ENCODE results near the gene KRT74. TPM values are rescaled to one million over a fixed set of nuclear protein-coding genes. Genes with fewer than 3 reads are reported as not detected.

KRT74 gene
- total RNA-seq, 1 experiment from 2014 or later = not detected

GRCh38 chr12:52618216-52618615 is 44.6 kb upstream of the KRT74 start, which contains the start of gene KRT73:
Gene KRT73, minus strand, starts transcription at chr12:52618559. Its CDS starts 35 bp downstream, at chr12:52618524.
- Histone ChIP-seq H3K9me3 (ENCODE audit: insufficient read depth, low read depth) (no peaks in the 10 kb centered on the region), H3K27ac (no peak within 1 kb of the TSS), H3K4me3 (no peak within 1 kb of the TSS), H3K9me2 (ENCODE audit: insufficient read depth) (no peaks in the 10 kb centered on the region), H3K4me2 (no peak within 1 kb of the TSS), H4K20me1 (ENCODE audit: insufficient read depth) (no peaks in the 10 kb centered on the region), H3K36me3 (ENCODE audit: low read depth) (no peaks in the 10 kb centered on the region), H3K27me3 (ENCODE audit: insufficient read depth, low read depth) (no peaks in the 10 kb centered on the region; the same call in 1 of the 2 replicates), H3F3A (ENCODE audit: insufficient read depth, low read depth) (no peaks in the 10 kb centered on the region), H3K4me1 (replicated peaks; ENCODE audit: insufficient read depth) (no peaks in the 10 kb centered on the region), H2AFZ (no peak within 1 kb of the TSS), H3K79me2 (ENCODE audit: low read depth) (no peaks in the 10 kb centered on the region)
- BruUV-seq (replicated peaks) = no TSS peak
- intact Hi-C loops (cut with micrococcal nuclease; ENCODE audit: unreplicated experiment) = no loop called here
- DNase-seq = no peak
- no peak for TF ChIP-seq CTCF (conservative IDR thresholded peaks at IDR 0.05)
- CTCF ChIA-PET = no interaction called here
- POLR2A ChIA-PET (ENCODE audit: unreplicated experiment) = no interaction called here

GRCh38 chr12:52617403-52617785 is 43.8 kb upstream of the KRT74 start:
- no peaks in the 10 kb centered on the region for H3K9me3 ChIP-seq (ENCODE audit: insufficient read depth, low read depth)
- H3F3A ChIP-seq (ENCODE audit: insufficient read depth, low read depth) = no peaks in the 10 kb centered on the region
- no peaks in the 10 kb centered on the region for H3K9me2 ChIP-seq (ENCODE audit: insufficient read depth)
- no peaks in the 10 kb centered on the region; the same call in 1 of the 2 replicates for H3K27me3 ChIP-seq (ENCODE audit: insufficient read depth, low read depth)
- H3K27ac ChIP-seq = no peak overlapping the region
- no peak overlapping the region for H2AFZ ChIP-seq
- H3K4me2 ChIP-seq = no peak overlapping the region
- no peaks in the 10 kb centered on the region for H4K20me1 ChIP-seq (ENCODE audit: insufficient read depth)
- no peak overlapping the region for H3K4me3 ChIP-seq
- H3K79me2 ChIP-seq (ENCODE audit: low read depth) = no peaks in the 10 kb centered on the region
- no peak for DNase-seq
- intact Hi-C loops (cut with micrococcal nuclease; ENCODE audit: unreplicated experiment) = no loop called here
- TF ChIP-seq EZH2 (IDR thresholded peaks at IDR 0.05; ENCODE audit: low read depth) (no peak), CTCF (conservative IDR thresholded peaks at IDR 0.05) (no peak)
- BruUV-seq (replicated peaks) = no TSS peak
- ChIA-PET POLR2A (ENCODE audit: unreplicated experiment) (no interaction called here), CTCF (no interaction called here)
- H3K36me3 ChIP-seq (ENCODE audit: low read depth) = no peaks in the 10 kb centered on the region
- H3K4me1 ChIP-seq (replicated peaks; ENCODE audit: insufficient read depth) = no peaks in the 10 kb centered on the region

- POLR2A ChIA-PET (ENCODE audit: unreplicated experiment) = no interaction called here
- CTCF ChIA-PET = interaction anchor here (0.6 kb wide), 1 partner anchor 210 kb away, joined by 4 read pairs; no protein-coding TSS in a partner anchor
- Histone ChIP-seq H3F3A (ENCODE audit: insufficient read depth, low read depth) (no peaks in the 10 kb centered on the region), H3K4me3 (no peak overlapping the region), H3K79me2 (ENCODE audit: low read depth) (no peaks in the 10 kb centered on the region), H4K20me1 (ENCODE audit: insufficient read depth) (no peaks in the 10 kb centered on the region), H3K27me3 (ENCODE audit: insufficient read depth, low read depth) (no peaks in the 10 kb centered on the region; the same call in 1 of the 2 replicates), H3K9me2 (ENCODE audit: insufficient read depth) (no peaks in the 10 kb centered on the region), H3K4me2 (no peak overlapping the region), H3K4me1 (replicated peaks; ENCODE audit: insufficient read depth) (no peaks in the 10 kb centered on the region), H3K9me3 (ENCODE audit: insufficient read depth, low read depth) (no peaks in the 10 kb centered on the region), H2AFZ (no peak overlapping the region), H3K27ac (no peak overlapping the region), H3K36me3 (ENCODE audit: low read depth) (no peaks in the 10 kb centered on the region)
- no peak for DNase-seq
- intact Hi-C loops (cut with micrococcal nuclease; ENCODE audit: unreplicated experiment) = no loop called here
- TF ChIP-seq EZH2 (IDR thresholded peaks at IDR 0.05; ENCODE audit: low read depth) (no peak), CTCF (conservative IDR thresholded peaks at IDR 0.05) (no peak)
- no TSS peak for BruUV-seq (replicated peaks)
Observed at GRCh38 chr12:52616680-52617402, 43.2 kb upstream of the KRT74 start.

Data from PC-9 (cell line).